ENCODE results near the gene RNF112. TPM values are rescaled to one million over a fixed set of nuclear protein-coding genes. Genes with fewer than 3 reads are reported as not detected.
A peak's percentile ranks its signal among the peaks of the same experiment; 100 is the strongest.

RNF112 gene
- total and polyA plus RNA-seq, 2 of the 8 experiments (the other 6 are each of a cell fraction or from before 2014, with no cell fraction given) = 1.1 to 2.2 TPM

DNA sequence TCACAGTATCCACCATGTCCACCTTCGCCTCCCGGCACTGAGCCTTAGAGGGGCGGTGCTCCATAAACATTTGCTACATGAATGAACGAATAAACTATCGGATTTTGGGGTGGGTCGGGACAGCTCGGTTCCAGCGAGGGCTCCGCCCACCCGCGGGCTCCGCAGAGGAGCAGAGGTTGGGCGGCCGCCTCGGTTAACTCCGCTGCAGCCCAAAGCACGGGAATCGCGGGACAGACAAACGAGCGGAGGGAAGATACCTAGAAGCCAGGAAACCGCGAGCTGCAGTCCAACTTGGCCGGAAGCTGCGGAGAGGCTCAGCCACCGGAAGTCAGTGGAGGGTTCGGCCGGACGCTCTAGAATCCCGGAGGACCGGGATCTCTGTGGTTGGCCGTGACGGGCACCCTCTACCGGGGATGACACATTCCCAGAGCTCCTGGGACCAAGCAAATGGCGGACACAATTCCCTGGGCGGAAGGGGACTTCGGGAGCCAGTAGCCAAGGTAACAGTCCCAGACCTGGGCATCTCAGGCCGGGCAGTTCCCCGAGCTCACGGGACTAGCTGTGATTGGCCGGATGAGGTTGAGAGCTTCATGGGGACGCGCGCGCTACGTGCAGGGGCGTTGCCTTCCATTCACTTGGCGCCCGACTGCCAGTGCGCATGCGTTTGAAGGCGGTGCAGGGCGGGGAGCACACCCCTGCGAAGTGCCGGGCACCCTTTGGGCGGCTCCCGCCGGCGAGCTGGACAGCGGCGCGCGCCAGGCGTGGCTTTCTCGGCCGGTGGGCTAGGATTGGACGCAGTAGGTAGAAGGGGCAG lies 33.2 kb upstream of the RNF112 start (continued):
- TF ChIP-seq, protein P1, sequence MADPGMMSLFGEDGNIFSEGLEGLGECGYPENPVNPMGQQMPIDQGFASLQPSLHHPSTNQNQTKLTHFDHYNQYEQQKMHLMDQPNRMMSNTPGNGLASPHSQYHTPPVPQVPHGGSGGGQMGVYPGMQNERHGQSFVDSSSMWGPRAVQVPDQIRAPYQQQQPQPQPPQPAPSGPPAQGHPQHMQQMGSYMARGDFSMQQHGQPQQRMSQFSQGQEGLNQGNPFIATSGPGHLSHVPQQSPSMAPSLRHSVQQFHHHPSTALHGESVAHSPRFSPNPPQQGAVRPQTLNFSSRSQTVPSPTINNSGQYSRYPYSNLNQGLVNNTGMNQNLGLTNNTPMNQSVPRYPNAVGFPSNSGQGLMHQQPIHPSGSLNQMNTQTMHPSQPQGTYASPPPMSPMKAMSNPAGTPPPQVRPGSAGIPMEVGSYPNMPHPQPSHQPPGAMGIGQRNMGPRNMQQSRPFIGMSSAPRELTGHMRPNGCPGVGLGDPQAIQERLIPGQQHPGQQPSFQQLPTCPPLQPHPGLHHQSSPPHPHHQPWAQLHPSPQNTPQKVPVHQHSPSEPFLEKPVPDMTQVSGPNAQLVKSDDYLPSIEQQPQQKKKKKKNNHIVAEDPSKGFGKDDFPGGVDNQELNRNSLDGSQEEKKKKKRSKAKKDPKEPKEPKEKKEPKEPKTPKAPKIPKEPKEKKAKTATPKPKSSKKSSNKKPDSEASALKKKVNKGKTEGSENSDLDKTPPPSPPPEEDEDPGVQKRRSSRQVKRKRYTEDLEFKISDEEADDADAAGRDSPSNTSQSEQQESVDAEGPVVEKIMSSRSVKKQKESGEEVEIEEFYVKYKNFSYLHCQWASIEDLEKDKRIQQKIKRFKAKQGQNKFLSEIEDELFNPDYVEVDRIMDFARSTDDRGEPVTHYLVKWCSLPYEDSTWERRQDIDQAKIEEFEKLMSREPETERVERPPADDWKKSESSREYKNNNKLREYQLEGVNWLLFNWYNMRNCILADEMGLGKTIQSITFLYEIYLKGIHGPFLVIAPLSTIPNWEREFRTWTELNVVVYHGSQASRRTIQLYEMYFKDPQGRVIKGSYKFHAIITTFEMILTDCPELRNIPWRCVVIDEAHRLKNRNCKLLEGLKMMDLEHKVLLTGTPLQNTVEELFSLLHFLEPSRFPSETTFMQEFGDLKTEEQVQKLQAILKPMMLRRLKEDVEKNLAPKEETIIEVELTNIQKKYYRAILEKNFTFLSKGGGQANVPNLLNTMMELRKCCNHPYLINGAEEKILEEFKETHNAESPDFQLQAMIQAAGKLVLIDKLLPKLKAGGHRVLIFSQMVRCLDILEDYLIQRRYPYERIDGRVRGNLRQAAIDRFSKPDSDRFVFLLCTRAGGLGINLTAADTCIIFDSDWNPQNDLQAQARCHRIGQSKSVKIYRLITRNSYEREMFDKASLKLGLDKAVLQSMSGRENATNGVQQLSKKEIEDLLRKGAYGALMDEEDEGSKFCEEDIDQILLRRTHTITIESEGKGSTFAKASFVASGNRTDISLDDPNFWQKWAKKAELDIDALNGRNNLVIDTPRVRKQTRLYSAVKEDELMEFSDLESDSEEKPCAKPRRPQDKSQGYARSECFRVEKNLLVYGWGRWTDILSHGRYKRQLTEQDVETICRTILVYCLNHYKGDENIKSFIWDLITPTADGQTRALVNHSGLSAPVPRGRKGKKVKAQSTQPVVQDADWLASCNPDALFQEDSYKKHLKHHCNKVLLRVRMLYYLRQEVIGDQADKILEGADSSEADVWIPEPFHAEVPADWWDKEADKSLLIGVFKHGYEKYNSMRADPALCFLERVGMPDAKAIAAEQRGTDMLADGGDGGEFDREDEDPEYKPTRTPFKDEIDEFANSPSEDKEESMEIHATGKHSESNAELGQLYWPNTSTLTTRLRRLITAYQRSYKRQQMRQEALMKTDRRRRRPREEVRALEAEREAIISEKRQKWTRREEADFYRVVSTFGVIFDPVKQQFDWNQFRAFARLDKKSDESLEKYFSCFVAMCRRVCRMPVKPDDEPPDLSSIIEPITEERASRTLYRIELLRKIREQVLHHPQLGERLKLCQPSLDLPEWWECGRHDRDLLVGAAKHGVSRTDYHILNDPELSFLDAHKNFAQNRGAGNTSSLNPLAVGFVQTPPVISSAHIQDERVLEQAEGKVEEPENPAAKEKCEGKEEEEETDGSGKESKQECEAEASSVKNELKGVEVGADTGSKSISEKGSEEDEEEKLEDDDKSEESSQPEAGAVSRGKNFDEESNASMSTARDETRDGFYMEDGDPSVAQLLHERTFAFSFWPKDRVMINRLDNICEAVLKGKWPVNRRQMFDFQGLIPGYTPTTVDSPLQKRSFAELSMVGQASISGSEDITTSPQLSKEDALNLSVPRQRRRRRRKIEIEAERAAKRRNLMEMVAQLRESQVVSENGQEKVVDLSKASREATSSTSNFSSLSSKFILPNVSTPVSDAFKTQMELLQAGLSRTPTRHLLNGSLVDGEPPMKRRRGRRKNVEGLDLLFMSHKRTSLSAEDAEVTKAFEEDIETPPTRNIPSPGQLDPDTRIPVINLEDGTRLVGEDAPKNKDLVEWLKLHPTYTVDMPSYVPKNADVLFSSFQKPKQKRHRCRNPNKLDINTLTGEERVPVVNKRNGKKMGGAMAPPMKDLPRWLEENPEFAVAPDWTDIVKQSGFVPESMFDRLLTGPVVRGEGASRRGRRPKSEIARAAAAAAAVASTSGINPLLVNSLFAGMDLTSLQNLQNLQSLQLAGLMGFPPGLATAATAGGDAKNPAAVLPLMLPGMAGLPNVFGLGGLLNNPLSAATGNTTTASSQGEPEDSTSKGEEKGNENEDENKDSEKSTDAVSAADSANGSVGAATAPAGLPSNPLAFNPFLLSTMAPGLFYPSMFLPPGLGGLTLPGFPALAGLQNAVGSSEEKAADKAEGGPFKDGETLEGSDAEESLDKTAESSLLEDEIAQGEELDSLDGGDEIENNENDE (IDR thresholded peaks at IDR 0.05; ENCODE audit: insufficient replicate concordance, low read length) = no peak
- TF ChIP-seq RNF2 (IDR thresholded peaks at IDR 0.05; ENCODE audit: borderline replicate concordance, low read depth, low read length, missing control alignments, poor library complexity, severe bottlenecking) = no peak
- TF ChIP-seq, protein P2, sequence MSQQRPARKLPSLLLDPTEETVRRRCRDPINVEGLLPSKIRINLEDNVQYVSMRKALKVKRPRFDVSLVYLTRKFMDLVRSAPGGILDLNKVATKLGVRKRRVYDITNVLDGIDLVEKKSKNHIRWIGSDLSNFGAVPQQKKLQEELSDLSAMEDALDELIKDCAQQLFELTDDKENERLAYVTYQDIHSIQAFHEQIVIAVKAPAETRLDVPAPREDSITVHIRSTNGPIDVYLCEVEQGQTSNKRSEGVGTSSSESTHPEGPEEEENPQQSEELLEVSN (IDR thresholded peaks at IDR 0.05) = no peak
- no peak for TF ChIP-seq EZH2 (IDR thresholded peaks at IDR 0.05; ENCODE audit: low read depth, low read length, severe bottlenecking)
- no peak for TF ChIP-seq BCL11A (IDR thresholded peaks at IDR 0.05; ENCODE audit: low read depth in 2 of 2, low read length in 2 of 2)
- no peak for TF ChIP-seq BACH1 (IDR thresholded peaks at IDR 0.05; ENCODE audit: low read length)
- peak; percentile 93 for TF ChIP-seq SP2 (IDR thresholded peaks at IDR 0.05; ENCODE audit: low read length)
- TF ChIP-seq BRCA1 (IDR thresholded peaks at IDR 0.05; ENCODE audit: low read depth, low read length) = 0 out of 2 replicates have a peak, but pooled peaks have one; percentile 7

All from H1 (cell line).